Chondrocyte (in vitro differentiated cells): ENCODE data around the gene GLI3. TPM values are rescaled to one million over a fixed set of nuclear protein-coding genes. Genes with fewer than 3 reads are reported as not detected.

Source experiments
- DNase-seq: peaks from one replicate; pipeline ENCODE4 v3.0.0; 2021; ENCODE audit warnings: mixed read lengths, low spot score
- H3K27ac Mint-ChIP-seq: one replicate; pipeline ENCODE4 v1.8.0; 2021; ENCODE audit warnings: mild to moderate bottlenecking, moderate library complexity, mixed read lengths; ENCODE audit not compliant: unreplicated experiment
- H3K27me3 Mint-ChIP-seq: 2 replicates; pipeline ENCODE4 v1.8.0; 2021; ENCODE audit warnings: low read depth, mixed read lengths
- H3K36me3 Mint-ChIP-seq: 2 replicates; pipeline ENCODE4 v1.8.0; 2021; ENCODE audit warnings: low read depth, mixed read lengths
- H3K4me1 Mint-ChIP-seq: 2 replicates; pipeline ENCODE4 v1.8.0; 2021; ENCODE audit warnings: low read depth, mild to moderate bottlenecking, mixed read lengths
- H3K4me3 Mint-ChIP-seq: one replicate; pipeline ENCODE4 v1.8.0; 2021; ENCODE audit warnings: mild to moderate bottlenecking, moderate library complexity, mixed read lengths; ENCODE audit not compliant: unreplicated experiment
- H3K9me3 Mint-ChIP-seq: 2 replicates; pipeline ENCODE4 v1.8.0; 2021; ENCODE audit warnings: low read depth, mixed read lengths
- total RNA-seq: library from RNA; stranded (reverse); gene quantifications from 3 replicates; pipeline ENCODE4 v1.2.1, GENCODE V29; 2021
- TF ChIP-seq, protein P1 (sequence below): fragments of 200-600 bp; sonication (generic); IDR thresholded peaks from 2 replicates; pipeline ENCODE4 v1.5.0; 2021; ENCODE audit warnings: antibody characterized with exemption, mild to moderate bottlenecking, moderate library complexity

Gene GLI3
- total RNA-seq, 1 donor from 2014 or later, result 11.7 TPM

DNA sequence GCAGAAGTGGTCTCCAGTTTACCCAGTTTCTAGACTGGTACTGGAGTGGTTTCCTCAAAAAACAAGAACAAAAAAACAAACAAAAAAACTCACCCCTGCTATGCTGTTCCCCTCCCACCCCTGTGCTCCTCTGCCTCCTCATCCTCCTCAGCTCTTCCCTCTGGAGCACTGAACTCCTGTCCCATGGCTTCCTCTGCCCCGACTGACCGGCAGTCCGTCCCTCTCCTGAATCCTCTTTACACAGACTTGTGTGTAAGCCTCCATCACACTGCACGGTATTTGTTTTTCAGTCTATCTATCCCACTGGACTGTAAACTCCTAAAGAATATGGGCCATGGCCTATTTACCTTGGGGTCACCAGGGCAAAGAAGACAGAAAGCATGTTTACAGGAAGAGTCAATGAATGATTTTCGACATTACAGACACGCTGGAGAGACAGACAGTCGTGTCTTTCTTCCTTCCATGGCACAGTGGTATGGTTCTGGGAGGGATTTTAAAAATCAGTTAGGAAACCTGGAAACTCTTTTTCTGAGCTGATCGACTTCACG, 265.3 kb downstream of the GLI3 start:
- Mint-ChIP-seq H3K4me1 (peaks cover 34% of the 10 kb centered on the region), H3K9me3 (no peaks in the 10 kb centered on the region), H3K36me3 (peaks cover 9% of the 10 kb centered on the region), H3K27me3 (no peaks in the 10 kb centered on the region), H3K4me3 (no peak overlapping the region), H3K27ac (no peak overlapping the region)
- TF ChIP-seq, protein P1, sequence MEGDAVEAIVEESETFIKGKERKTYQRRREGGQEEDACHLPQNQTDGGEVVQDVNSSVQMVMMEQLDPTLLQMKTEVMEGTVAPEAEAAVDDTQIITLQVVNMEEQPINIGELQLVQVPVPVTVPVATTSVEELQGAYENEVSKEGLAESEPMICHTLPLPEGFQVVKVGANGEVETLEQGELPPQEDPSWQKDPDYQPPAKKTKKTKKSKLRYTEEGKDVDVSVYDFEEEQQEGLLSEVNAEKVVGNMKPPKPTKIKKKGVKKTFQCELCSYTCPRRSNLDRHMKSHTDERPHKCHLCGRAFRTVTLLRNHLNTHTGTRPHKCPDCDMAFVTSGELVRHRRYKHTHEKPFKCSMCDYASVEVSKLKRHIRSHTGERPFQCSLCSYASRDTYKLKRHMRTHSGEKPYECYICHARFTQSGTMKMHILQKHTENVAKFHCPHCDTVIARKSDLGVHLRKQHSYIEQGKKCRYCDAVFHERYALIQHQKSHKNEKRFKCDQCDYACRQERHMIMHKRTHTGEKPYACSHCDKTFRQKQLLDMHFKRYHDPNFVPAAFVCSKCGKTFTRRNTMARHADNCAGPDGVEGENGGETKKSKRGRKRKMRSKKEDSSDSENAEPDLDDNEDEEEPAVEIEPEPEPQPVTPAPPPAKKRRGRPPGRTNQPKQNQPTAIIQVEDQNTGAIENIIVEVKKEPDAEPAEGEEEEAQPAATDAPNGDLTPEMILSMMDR, result no peak
- no peak for DNase-seq

DNA sequence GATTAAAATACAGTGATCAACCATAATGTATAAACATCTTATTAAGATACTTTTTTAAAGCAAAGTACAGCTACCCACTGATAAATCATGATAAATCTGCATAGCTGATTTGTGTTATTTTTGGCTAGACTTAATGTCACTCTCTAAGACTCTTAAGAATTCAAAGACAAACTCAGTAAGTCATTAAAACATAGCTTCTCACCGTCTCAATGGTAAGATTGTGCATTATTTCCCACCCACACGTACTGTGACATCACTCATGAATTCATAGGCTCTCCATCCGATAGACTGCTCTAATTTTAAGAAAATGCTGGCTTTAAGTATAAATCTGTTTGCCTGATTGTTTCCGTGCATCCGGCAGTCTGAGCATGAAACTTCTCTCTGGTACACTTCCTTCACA, 266.1 kb downstream of the GLI3 start:
- Mint-ChIP-seq H3K9me3 (no peaks in the 10 kb centered on the region), H3K4me1 (peaks cover 34% of the 10 kb centered on the region), H3K4me3 (no peak overlapping the region), H3K27ac (no peak overlapping the region), H3K36me3 (peaks cover 9% of the 10 kb centered on the region), H3K27me3 (no peaks in the 10 kb centered on the region)
- DNase-seq, result no peak
- TF ChIP-seq, protein P1, result no peak

DNA sequence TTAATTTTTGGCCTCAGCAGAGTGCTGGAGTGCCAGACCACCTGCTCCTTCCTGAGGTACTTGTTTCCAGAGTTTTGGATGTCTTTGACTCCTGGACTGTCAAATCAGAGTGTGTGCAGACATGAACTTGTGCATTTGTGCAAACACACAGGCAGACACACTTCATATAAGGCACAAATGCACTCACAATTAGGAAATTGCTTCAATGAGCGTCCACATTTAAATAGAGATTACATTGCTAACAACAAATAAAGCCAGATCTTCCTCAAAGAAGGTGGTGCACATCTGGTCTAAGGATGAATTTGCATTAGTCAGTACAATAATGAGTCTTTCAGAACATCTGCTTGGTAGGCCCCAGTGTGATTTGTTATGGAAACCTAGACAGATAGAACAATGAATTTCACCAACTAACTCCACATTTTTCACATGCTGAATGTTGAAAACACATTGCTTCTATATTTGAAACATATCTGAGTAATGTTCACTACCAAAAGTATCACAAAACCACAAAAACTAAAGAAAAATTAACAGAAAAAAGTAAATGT, 267.4 kb downstream of the GLI3 start:
- DNase-seq, result no peak
- no peaks in the 10 kb centered on the region for H3K9me3 Mint-ChIP-seq
- no peak overlapping the region for H3K4me3 Mint-ChIP-seq
- TF ChIP-seq, protein P1, result no peak
- no peaks in the 10 kb centered on the region for H3K27me3 Mint-ChIP-seq
- peaks cover 34% of the 10 kb centered on the region for H3K4me1 Mint-ChIP-seq
- peaks cover 8% of the 10 kb centered on the region for H3K36me3 Mint-ChIP-seq
- H3K27ac Mint-ChIP-seq, result no peak overlapping the region

DNA sequence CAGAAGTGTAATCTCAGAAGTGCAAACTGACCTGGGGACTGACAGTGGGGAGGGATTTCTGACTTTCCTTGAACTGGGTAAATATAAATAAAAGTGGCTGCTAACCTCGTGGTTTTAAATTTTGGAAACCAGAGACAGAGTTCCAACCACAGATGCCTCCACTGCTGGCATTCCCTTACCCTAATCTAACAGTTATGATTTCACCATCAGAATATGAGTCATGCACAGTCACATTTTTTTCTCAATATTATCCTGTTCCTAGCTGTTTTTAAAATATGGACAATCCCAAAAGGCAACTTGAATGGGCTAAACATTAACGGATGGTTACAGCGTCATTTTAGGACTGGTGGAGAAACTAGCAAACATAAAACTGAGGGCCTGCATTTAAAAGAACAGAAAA, 269.9 kb downstream of the GLI3 start:
- TF ChIP-seq, protein P1, result no peak
- H3K9me3 Mint-ChIP-seq, result no peaks in the 10 kb centered on the region
- no peak overlapping the region for H3K27ac Mint-ChIP-seq
- H3K36me3 Mint-ChIP-seq, result peaks cover 7% of the 10 kb centered on the region
- no peaks in the 10 kb centered on the region for H3K27me3 Mint-ChIP-seq
- H3K4me1 Mint-ChIP-seq, result peaks cover 34% of the 10 kb centered on the region
- no peak overlapping the region for H3K4me3 Mint-ChIP-seq
- DNase-seq, result no peak

DNA sequence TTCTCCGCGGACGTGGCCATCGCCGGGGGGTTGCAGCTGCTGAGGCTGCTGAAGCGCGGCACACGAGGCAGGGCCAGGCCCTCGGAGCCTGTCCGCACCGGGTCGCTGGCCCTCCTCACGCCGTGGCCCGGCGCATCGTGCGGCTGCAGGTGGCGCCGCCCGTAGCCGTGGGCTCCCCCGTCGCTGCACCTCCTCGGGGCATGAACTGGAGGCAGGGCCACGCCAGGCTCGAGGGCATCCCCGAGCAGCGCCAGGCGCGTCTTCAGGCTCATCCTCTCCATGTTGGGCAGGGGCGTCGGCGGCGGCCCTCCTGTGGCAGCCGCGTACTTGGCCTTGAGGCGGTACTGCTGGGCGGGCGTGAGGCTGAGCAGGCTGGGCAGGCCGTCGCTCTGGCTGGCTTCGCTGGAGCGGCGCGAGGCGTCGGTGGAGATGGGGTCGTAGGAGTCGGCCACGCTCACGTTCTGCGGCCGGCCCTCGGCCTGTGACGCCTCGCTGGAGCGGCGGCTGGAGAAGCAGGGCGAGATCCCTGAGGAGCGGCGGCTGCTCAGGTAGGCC, 271.0 kb downstream of the GLI3 start:
- TF ChIP-seq, protein P1, result no peak
- H3K9me3 Mint-ChIP-seq, result no peaks in the 10 kb centered on the region
- DNase-seq, result no peak
- peaks cover 26% of the 10 kb centered on the region for H3K4me1 Mint-ChIP-seq
- no peak overlapping the region for H3K4me3 Mint-ChIP-seq
- peaks cover 7% of the 10 kb centered on the region for H3K36me3 Mint-ChIP-seq
- no peak overlapping the region for H3K27ac Mint-ChIP-seq
- no peaks in the 10 kb centered on the region for H3K27me3 Mint-ChIP-seq
